HCT116 (cell line): ENCODE measurements around the gene FSD1. TPM values are rescaled to one million over a fixed set of nuclear protein-coding genes. Genes with fewer than 3 reads are reported as not detected.

ENCODE experiments used
- ATAC-seq: fragments of 200-7000 bp; cut with Tn5 transposase; 2 replicates; pipeline ENCODE4 v1.9.1; 2020; ENCODE audit warnings: mild to moderate bottlenecking, moderate library complexity
- BruUV-seq: library from RNA; stranded (reverse); fragments of 400-500 nt; replicated peaks from 2 replicates; lab custom pipeline; 2021; lab: Mats Ljungman, UMichigan
- CTCF ChIA-PET: fragments of 300-600 bp; sonication (Branson Sonifier 250); formaldehyde crosslinking; loops from one replicate; lab custom pipeline; 2021; ENCODE audit warnings: antibody characterized with exemption; lab: Charles Lee
- POLR2A ChIA-PET: fragments of 300-600, 350-600 bp; sonication (Branson Sonifier 250); formaldehyde crosslinking; loops from one replicate; lab custom pipeline; 2021; ENCODE audit warnings: antibody characterized with exemption; lab: Charles Lee
- RAD21 ChIA-PET, 2 experiments: fragments of 300-600 bp; sonication (Branson Sonifier 250); formaldehyde crosslinking; loops; one replicate each; lab custom pipeline; 2023; ENCODE audit warnings: low total read pairs in 2 of 2; ENCODE audit not compliant: uncharacterized antibody in 2 of 2, unreplicated experiment in 2 of 2, low non-redundant PET in 1 of 2; lab: Charles Lee
- DNase-seq: peaks from one replicate; pipeline ENCODE4 v3.0.0-alpha.2; 2010; ENCODE audit warnings: low read depth, low spot score
- H2AFZ ChIP-seq: fragments of 200-600 bp; shearing (Covaris generic), sonication (generic); 2 replicates; pipeline ENCODE4 v1.6.1; 2017; ENCODE audit warnings: low read depth, mixed run types, mixed read lengths, antibody characterized with exemption, low read length; ENCODE audit not compliant: poor library complexity, severe bottlenecking
- H3K27ac ChIP-seq: 2 replicates; pipeline ENCODE4 v1.5.1; 2012; ENCODE audit warnings: low read depth, low read length
- H3K27me3 ChIP-seq: fragments of 200-600 bp; sonication (generic); 2 replicates; pipeline ENCODE4 v1.6.1; 2016; ENCODE audit warnings: mixed run types, low read length, mixed read lengths; ENCODE audit not compliant: insufficient read depth
- H3K36me3 ChIP-seq, 2 experiments: fragments of 200-500 bp in 1 of 2; fragments of 200-600 bp in 1 of 2; sonication (Bioruptor generic) in 1 of 2; sonication (generic) in 1 of 2; 2 replicates each; pipeline versions ENCODE4 v1.5.1 to v1.6.1; 2014 to 2016; ENCODE audit warnings: low read length in 2 of 2, inconsistent platforms in 1 of 2, mixed read lengths in 1 of 2, mixed run types in 1 of 2; ENCODE audit not compliant: insufficient read depth in 2 of 2, control insufficient read depth in 1 of 2
- H3K4me1 ChIP-seq, 2 experiments: fragments of 200-600 bp in 1 of 2; sonication (generic) in 1 of 2; 2 replicates each; pipeline versions ENCODE4 v1.5.1 to v1.6.1; 2012 to 2017; ENCODE audit warnings: low read length in 2 of 2, inconsistent platforms in 1 of 2, mild to moderate bottlenecking in 1 of 2, mixed read lengths in 1 of 2, mixed run types in 1 of 2, moderate library complexity in 1 of 2; ENCODE audit not compliant: insufficient read depth in 2 of 2, control insufficient read depth in 1 of 2
- H3K4me2 ChIP-seq: fragments of 200-600 bp; sonication (generic); 2 replicates; pipeline ENCODE4 v1.6.1; 2017; ENCODE audit warnings: mixed run types, low read length, mixed read lengths
- H3K4me3 ChIP-seq, 2 experiments: fragments of 200-600 bp in 1 of 2; sonication (generic) in 1 of 2; replicated peaks in 1 of 2; 2 replicates each; pipeline ENCODE4 v1.5.1; 2011 to 2016; ENCODE audit warnings: low read length in 2 of 2, control low read depth in 1 of 2, low read depth in 1 of 2, mild to moderate bottlenecking in 1 of 2, mixed read lengths in 1 of 2, mixed run types in 1 of 2
- H3K79me2 ChIP-seq: fragments of 200-600 bp; sonication (generic); 2 replicates; pipeline ENCODE4 v1.6.1; 2017; ENCODE audit warnings: mild to moderate bottlenecking, mixed run types, low read length, moderate library complexity, mixed read lengths; ENCODE audit not compliant: insufficient read depth
- H3K9ac ChIP-seq: fragments of 200-600 bp; sonication (generic); 2 replicates; pipeline ENCODE4 v1.6.1; 2016; ENCODE audit warnings: low read length, mixed read lengths
- H3K9me2 ChIP-seq: fragments of 200-600 bp; sonication (generic), shearing (Covaris generic); 2 replicates; pipeline ENCODE4 v1.6.1; 2017; ENCODE audit warnings: mixed run types, mild to moderate bottlenecking, moderate library complexity; ENCODE audit not compliant: insufficient read depth
- H3K9me3 ChIP-seq, 2 experiments: fragments of 200-500 bp in 1 of 2; fragments of 200-600 bp in 1 of 2; sonication (Bioruptor generic) in 1 of 2; sonication (generic) in 1 of 2; 2 replicates each; pipeline ENCODE4 v1.6.1; 2014 to 2017; ENCODE audit warnings: low read length in 2 of 2, mixed read lengths in 2 of 2, inconsistent platforms in 1 of 2, low read depth in 1 of 2, mild to moderate bottlenecking in 1 of 2, mixed run types in 1 of 2, moderate library complexity in 1 of 2; ENCODE audit not compliant: control insufficient read depth in 1 of 2, insufficient read depth in 1 of 2
- H4K20me1 ChIP-seq: fragments of 200-600 bp; sonication (generic), shearing (Covaris generic); 2 replicates; pipeline ENCODE4 v1.6.1; 2017; ENCODE audit warnings: mixed run types, mild to moderate bottlenecking, moderate library complexity; ENCODE audit not compliant: insufficient read depth
- ATF3 ChIP-seq: IDR thresholded peaks from 2 replicates; pipeline ENCODE4 v1.6.1; 2012
- CBX3 ChIP-seq: IDR thresholded peaks from 2 replicates; pipeline ENCODE4 v1.6.1; 2012; ENCODE audit warnings: low read depth
- CEBPB ChIP-seq: IDR thresholded peaks from 2 replicates; pipeline ENCODE4 v1.6.1; 2012; ENCODE audit warnings: low read depth
- EGR1 ChIP-seq: IDR thresholded peaks from 2 replicates; pipeline ENCODE4 v1.6.1; 2012; ENCODE audit warnings: low read depth
- ELF1 ChIP-seq: IDR thresholded peaks from 2 replicates; pipeline ENCODE4 v1.6.1; 2012; ENCODE audit warnings: low read depth, borderline replicate concordance
- EZH2 ChIP-seq: fragments of 200-600 bp; sonication (generic); IDR thresholded peaks from 2 replicates; pipeline ENCODE4 v1.6.1; 2017; ENCODE audit warnings: antibody characterized with exemption, mixed run types
- EZH2phosphoT487 ChIP-seq: fragments of 200-600 bp; IDR thresholded peaks from 2 replicates; pipeline ENCODE4 v1.6.1; 2018; ENCODE audit warnings: antibody characterized with exemption, borderline replicate concordance
- FOSL1 ChIP-seq: IDR thresholded peaks from 2 replicates; pipeline ENCODE4 v1.6.1; 2012; ENCODE audit warnings: low read depth
- JUND ChIP-seq: IDR thresholded peaks from 2 replicates; pipeline ENCODE4 v1.6.1; 2012
- MAX ChIP-seq: IDR thresholded peaks from 2 replicates; pipeline ENCODE4 v1.6.1; 2012
- POLR2A ChIP-seq: IDR thresholded peaks from 2 replicates; pipeline ENCODE4 v1.7.0; 2011; ENCODE audit warnings: borderline replicate concordance; ENCODE audit not compliant: insufficient read depth, insufficient read length; ENCODE audit errors: extremely low read depth
- RAD21 ChIP-seq: IDR thresholded peaks from 2 replicates; pipeline ENCODE4 v1.6.1; 2012; ENCODE audit warnings: low read depth, mild to moderate bottlenecking
- REST ChIP-seq: IDR thresholded peaks from 2 replicates; pipeline ENCODE4 v1.6.1; 2012; ENCODE audit warnings: low read depth
- SIN3A ChIP-seq: IDR thresholded peaks from 2 replicates; pipeline ENCODE4 v1.6.1; 2012; ENCODE audit warnings: low read depth
- SP1 ChIP-seq: IDR thresholded peaks from 2 replicates; pipeline ENCODE4 v1.6.1; 2012; ENCODE audit warnings: low read depth
- SRF ChIP-seq: IDR thresholded peaks from 2 replicates; pipeline ENCODE4 v1.6.1; 2012; ENCODE audit warnings: low read depth
- TCF7L2 ChIP-seq: IDR thresholded peaks from 2 replicates; pipeline ENCODE4 v1.7.0; 2011; ENCODE audit warnings: borderline replicate concordance, inconsistent platforms; ENCODE audit not compliant: insufficient read depth, insufficient read length; ENCODE audit errors: extremely low read depth
- ZBTB33 ChIP-seq: IDR thresholded peaks from 2 replicates; pipeline ENCODE4 v1.6.1; 2011; ENCODE audit warnings: mild to moderate bottlenecking, low read length, moderate library complexity; ENCODE audit not compliant: insufficient replicate concordance; ENCODE audit errors: extremely low read depth
- ZFX ChIP-seq: fragments of 450-650 bp; IDR thresholded peaks from 2 replicates; pipeline ENCODE4 v1.6.1; 2017
- ZNF274 ChIP-seq: fragments of 200-500 bp; sonication (Bioruptor generic); IDR thresholded peaks from 2 replicates; pipeline ENCODE4 v1.6.1; 2014; ENCODE audit warnings: mild to moderate bottlenecking, low read depth, low read length, inconsistent platforms
- intact Hi-C: fragments of 100-400 bp; cut with micrococcal nuclease; formaldehyde crosslinking; loops from 2 replicates; pipeline ENCODE4 v1.10.0; 2022
- total RNA-seq: library from RNA; stranded (reverse); gene quantifications from one replicate; pipeline ENCODE4 v1.2.1, GENCODE V29; 2021; ENCODE audit not compliant: unreplicated experiment

FSD1 gene
- total RNA-seq, 1 experiment from 2014 or later: 20.1 TPM

- no peak for TF ChIP-seq TCF7L2
Measured at GRCh38 chr19:4370418-4371041, 66.1 kb downstream of the FSD1 start (continued).

- intact Hi-C loops: no loop called here
- Histone ChIP-seq H3K79me2 (peaks cover 92% of the 10 kb centered on the region), H3K4me1 (peaks cover 32 to 58% of the 10 kb centered on the region in 2 experiments), H3K27ac (no peak overlapping the region; the same call in 1 of the 2 replicates), H4K20me1 (no peaks in the 10 kb centered on the region; the same call in 1 of the 2 replicates), H3K36me3 (no peaks in the 10 kb centered on the region), H3K27me3 (no peaks in the 10 kb centered on the region), H3K9me2 (no peaks in the 10 kb centered on the region), H3K9me3 (no peaks in the 10 kb centered on the region), H2AFZ (no peak overlapping the region), H3K4me2 (no peak overlapping the region), H3K4me3 (no peak overlapping the region), H3K9ac (no peak overlapping the region)
- ATAC-seq: no peak
- ChIA-PET CTCF (no interaction called here), POLR2A (no interaction called here), RAD21 (no interaction called here)
- BruUV-seq: no TSS peak
- no peak for DNase-seq
- no peak for TF ChIP-seq POLR2A
- TF ChIP-seq ZNF274: no peak
- no peak for TF ChIP-seq FOSL1
- TF ChIP-seq RAD21: no peak
- no peak for TF ChIP-seq EZH2phosphoT487
- no peak for TF ChIP-seq CEBPB
- no peak for TF ChIP-seq CBX3
- no peak for TF ChIP-seq ZFX
- no peak for TF ChIP-seq JUND
- no peak for TF ChIP-seq EZH2
- no peak for TF ChIP-seq ZBTB33
- no peak for TF ChIP-seq EGR1
- TF ChIP-seq ELF1: no peak
- TF ChIP-seq SIN3A: no peak
- TF ChIP-seq ATF3: no peak
- TF ChIP-seq TCF7L2: no peak
- no peak for TF ChIP-seq SP1
- TF ChIP-seq MAX: no peak
- TF ChIP-seq SRF: no peak
- no peak for TF ChIP-seq REST
Measured at GRCh38 chr19:4371247-4372164, 67.1 kb downstream of the FSD1 start.
